ENCODE data around the gene HLF.

GRCh38 chr17:55305321-55306087 lies 40.7 kb downstream of the HLF start:
- TF ChIP-seq CTCF (IDR thresholded peaks at IDR 0.05; ENCODE audit: low read length) (no peak), EZH2 (optimal IDR thresholded peaks at IDR 0.05; ENCODE audit: low read depth, low read length) (no peak), EZH2phosphoT487 (IDR thresholded peaks at IDR 0.05; ENCODE audit: low read length) (no peak)

Measured in MM.1S (cell line).